NCI-H82 (cell line): ENCODE data around the gene PAK1IP1.
"Not testable (repeated sequence)": the region's sequence is repeated elsewhere in the genome, so short reads cannot be mapped to it uniquely, and the experiment has no call there.

Experiments
- DNase-seq: peaks from one replicate; lab custom pipeline; 2025; lab: John Stamatoyannopoulos, UW

PAK1IP1 gene, protein sequence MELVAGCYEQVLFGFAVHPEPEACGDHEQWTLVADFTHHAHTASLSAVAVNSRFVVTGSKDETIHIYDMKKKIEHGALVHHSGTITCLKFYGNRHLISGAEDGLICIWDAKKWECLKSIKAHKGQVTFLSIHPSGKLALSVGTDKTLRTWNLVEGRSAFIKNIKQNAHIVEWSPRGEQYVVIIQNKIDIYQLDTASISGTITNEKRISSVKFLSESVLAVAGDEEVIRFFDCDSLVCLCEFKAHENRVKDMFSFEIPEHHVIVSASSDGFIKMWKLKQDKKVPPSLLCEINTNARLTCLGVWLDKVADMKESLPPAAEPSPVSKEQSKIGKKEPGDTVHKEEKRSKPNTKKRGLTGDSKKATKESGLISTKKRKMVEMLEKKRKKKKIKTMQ

DNA sequence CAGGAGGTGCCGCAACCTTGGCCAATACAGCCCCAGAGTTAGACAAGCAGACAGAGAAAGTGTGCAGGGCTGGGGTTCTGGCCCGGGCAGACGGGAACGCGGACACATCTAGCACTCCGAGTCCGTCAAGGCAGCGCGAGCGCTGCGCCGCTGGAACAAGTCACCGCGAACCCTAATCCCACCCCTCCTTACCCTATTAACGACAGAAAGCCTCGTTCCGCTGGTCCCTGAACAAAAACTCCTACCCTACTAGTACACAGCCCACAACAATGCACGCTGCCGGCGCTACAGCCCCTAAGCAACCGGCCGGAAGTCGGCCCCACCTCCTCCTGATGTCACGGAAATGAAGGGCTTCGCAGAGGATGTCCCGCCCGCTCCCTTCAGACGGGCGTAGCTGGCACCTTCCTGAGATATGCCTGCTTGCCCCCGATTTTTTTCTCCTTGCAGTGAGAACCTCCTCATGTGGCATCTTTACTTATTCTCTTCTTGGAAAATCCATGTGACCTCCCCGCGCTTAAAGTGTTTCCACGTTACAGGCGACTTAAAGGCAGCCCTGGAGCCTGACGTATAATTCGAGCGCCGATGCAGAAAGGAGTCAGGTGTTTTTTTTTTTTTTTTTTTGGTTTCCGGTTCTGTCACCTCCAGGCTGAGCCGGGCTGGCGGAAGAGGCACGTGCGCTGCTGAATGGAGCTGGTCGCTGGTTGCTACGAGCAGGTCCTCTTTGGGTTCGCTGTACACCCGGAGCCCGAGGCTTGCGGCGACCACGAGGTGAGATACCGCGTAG is at the start of gene PAK1IP1, which contains the start of gene C6orf52:
TSS of gene PAK1IP1 (plus strand) at position 671 of the 784 bp plus-strand sequence. CDS start at position 685, 14 bp downstream.
TSS of gene C6orf52 (minus strand) at position 315 of the 784 bp plus-strand sequence. CDS start 7,066 bp downstream, outside the sequence.
- peak; percentile 97 for DNase-seq

DNA sequence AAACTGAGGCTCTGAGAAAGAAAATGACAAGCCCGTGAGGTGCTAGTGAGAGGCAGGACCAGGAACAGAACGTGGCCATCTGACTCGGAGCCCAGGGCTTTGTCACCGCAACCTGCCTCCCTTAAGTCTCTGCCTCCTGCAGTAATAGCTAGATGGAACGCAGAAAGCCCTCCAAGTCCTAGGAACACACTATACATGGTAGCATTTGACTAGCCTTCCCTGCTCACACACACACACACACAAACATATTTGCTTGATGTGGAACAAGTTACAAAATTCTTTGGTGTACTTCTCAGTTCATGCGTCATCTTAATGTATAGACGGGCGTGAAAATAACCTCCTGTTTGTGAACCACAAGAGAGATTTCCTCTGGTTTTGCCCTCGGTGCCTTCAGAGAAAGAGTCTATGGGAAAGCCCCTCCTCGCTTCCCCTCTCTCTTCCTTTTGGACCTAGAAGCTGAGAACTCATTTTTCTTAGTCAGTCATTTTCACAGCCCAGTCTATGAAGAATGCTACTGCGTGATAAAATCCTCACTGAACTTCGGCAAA is 39.2 kb upstream of the PAK1IP1 start:
- DNase-seq: no peak

DNA sequence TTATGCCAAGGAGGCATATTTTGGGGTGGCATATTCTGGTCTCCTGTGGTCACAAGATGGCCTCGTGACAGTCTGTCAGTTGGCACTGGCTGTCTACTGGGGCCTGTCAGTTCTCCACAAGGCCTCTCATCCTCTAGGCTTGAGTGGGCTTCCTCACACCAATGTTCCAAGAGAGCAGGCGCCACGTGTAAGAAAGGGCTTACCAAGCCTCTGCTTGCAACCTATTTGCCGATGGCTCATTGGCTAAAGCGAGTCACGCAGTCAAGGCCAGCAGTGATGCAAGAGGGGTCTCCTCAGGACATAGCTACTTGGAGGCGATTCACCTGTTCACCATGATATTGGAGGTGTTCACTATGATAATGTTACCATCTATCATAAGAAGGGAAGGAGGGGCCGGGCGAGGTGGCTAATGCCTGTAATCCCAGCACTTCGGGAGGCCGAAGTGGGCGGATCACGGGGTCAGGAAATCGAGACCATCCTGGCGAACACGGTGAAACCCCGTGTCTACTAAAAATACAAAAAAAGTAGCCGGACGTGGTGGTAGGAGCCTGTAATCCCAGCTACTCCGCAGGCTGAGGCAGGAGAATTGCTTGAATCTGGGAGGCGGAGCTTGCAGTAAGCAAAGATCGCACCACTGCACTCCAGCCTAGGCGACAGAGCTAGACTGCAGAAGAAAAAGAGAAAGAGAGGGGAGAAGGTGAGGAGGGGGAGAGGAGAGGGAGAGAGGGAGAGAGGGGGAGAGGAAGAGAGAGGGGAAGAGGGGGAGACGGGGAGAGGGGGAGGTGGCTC is 35.7 kb upstream of the PAK1IP1 start:
- DNase-seq: peak; percentile 60

DNA sequence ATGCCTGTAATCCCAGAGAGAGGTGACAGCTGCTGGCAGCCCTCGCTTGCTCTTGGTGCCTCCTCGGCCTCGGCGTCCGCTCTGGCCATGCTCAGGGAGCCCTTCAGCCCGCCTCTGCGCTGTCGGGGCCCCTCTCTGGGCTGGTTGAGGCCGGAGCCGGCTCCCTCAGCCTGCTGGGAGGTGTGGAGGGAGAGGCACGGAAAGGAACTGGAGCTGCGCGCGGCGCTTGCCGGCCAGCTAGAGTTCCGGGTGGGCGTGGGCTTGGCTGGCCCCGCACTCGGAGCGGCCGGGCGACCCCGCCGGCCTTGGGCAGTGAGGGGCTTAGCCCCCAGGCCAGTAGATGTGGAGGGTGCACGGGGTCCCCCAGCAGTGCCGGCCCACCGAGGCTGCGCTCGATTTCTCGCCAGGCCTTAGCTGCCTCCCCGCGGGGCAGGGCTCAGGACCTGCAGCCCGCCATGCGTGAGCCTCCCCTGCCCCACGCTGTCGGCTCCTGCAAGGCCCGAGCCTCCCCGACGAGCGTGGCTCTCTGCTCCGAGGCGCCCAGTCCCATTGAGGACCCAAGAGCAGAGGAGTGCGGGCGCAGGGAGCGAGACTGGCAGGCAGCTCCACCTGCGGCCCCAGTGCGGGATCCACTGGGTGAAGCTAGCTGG is 34.9 kb upstream of the PAK1IP1 start:
- no peak for DNase-seq

DNA sequence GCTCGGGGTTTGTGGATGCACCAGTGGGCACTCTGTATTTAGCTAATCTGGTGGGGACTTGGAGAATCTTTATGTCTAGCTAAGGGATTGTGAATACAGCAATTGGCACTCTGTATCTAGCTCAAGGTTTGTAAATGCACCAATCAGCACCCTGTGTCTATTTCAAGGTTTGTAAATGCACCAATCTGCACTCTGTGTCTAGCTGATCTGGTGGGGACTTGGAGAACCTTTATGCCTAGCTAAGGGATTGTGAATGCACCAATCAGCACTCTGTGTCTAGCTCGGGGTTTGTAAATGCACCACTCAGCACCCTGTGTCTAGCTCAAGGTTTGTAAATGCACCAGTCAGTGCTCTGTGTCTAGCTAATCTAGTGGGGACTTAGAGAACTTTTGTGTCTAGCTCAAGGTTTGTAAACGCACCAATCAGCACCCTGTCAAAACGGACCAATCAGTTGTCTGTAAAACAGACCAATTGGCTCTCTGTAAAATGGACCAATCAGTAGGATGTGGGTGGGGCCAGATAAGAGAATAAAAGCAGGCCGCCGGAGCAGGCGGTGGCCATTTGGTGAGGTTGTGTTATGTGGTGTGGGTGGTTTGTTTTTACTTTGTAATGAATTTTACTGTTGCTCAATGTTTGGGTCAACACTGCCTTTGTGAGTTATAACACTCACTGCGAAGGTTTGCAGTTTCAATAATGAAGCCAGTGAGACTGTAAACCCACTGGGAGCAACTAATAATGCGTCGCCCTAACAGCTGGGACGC is 34.2 kb upstream of the PAK1IP1 start:
- DNase-seq: not testable (repeated sequence)

DNA sequence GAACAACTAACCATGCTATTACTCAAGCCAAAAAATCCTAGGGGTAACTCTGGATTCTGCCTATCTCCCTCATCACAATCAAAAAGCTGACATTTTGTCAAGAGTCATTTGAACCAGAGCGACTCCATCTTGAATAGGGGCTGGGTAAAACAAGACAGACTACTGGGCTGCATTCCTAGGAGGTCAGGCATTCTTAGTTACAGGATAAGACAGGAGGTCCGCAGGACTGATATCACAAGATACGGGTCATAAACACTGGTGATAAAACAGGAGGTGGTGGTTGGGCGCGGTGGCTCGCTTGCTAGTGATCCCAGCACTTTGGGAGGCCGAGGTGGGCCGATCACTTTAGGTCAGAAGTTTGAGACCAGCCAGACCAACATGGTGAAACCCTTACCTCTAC is 32.6 kb upstream of the PAK1IP1 start:
- DNase-seq: no peak

DNA sequence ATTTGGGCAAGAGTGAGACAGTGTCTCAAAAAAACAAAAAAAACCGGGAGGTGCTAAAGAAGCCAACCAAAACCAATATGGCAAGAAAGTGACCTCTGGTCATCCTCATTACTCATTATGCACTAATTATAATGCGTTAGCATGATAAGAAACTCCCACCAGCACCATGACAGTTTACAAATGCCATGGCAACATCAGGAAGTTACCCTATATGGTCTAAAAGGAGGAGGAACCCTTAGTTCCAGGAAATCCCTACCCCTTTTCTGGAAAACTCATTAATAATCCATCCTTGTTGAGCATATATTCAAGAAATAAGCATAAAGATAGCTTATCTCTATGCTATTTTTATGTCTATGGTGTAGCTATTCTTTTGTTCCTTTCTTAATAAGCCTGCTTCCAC is 32.0 kb upstream of the PAK1IP1 start:
- DNase-seq: no peak

DNA sequence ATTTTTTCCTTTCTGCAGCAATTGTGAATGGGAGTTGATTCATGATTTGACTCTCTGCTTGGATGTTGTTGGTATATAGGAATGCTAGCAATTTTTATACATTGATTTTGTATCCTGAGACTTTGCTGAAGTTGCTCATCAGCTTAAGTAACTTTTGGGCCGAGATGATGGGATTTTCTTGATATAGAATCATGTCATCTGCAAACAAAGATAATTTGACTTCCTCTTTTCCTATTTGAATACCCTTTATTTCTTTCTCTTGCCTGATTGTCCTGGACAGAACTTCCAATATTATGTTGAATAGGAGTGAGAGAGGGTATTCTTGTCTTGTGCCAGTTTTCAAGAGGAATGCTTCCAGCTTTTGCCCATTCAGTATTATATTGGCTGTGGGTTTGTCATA is 29.2 kb upstream of the PAK1IP1 start:
- not testable (repeated sequence) for DNase-seq

DNA sequence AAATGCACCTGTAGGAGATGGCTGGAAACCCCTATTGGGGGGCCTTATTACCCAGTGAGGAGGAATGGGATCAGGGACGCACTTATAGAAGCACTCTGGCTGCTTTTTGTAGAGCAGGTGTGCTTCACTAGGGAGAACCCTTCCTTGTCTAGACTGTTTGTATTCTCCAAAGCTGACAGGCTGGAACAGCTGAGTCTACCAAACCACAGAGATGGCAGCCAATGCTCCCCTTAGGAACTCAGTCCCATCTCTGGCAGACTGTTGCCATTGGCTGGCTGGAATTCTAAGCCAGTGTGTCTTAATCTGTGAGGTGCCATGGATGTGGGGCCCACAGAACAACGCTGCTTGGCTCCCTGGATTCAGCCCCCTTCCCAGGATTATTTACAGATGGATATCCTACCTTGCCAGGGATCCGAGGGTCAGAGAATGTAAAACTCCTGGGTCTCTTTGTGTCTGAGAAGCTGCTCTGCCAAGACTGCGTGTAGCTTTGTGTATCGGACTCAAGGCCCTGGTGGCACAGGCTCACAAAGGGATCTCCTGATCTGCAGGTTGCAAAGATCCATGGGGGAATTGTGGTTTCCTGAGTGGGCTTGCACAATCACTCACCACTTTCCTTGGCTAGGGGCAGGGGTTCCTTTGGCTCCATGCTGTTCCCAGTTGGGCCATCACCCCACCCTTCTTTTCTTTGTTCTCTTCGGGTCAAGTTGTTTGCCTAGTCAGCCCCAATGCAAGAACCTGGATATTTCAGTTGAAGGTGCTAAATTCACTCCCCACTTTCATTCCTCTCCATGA is 26.4 kb upstream of the PAK1IP1 start:
- DNase-seq: no peak

DNA sequence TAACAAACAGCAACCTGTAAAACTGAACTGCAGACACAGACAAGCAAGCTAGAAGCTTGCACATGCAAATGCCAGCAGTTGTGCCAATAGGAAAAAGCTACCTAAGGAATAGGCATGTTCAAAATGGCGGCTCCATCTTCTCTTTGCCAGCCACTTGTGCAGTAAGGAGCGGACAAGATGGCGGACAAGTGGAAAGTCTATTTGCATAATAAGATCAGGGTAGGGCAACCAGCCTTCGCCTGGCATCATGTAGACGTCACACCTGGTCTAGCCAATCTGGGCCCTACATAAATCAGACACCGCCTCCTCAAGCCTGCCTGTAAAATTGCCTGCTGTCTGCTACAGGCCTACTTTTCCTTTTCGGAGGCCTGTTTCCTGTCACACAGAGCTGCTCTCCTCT is 18.4 kb upstream of the PAK1IP1 start:
- peak; percentile 25 for DNase-seq

DNA sequence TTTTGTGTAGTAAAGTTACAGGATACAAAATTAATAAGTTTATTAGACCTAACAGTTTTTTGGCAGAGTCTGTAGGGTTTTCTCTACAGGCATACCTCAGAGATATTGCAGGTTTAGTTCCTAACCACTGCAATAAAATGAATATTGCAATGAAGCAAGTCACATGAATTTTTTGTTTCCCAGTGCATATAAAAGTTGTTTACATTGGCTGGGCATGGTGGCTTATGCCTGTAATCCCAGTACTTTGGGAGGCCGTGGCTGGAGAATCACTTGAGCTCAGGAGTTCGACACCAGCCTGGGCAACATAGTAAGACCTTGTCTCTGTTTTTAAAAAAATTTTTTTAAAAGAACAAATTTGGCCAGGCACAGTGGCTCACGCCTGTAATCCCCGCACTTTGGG is 16.3 kb upstream of the PAK1IP1 start:
- DNase-seq: no peak

DNA sequence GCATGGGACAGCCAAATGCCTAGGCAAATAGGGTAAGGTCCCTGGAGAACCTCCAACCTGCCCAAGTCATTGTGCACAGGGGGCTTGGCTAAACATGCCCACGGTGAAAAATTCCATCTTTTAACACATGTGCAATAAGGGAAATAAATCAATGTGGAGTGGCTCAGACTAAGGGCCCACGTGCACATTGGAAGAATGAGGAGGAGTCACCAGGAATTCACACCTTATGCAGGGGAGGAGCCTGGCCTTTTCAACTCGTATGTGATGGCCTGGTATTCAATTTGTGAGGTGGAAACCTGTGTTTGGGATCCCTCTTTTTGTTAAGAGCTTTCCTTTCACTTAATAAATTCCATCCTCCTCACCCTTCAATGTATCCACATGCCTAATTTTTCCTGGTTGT is 13.0 kb upstream of the PAK1IP1 start:
- no peak for DNase-seq

DNA sequence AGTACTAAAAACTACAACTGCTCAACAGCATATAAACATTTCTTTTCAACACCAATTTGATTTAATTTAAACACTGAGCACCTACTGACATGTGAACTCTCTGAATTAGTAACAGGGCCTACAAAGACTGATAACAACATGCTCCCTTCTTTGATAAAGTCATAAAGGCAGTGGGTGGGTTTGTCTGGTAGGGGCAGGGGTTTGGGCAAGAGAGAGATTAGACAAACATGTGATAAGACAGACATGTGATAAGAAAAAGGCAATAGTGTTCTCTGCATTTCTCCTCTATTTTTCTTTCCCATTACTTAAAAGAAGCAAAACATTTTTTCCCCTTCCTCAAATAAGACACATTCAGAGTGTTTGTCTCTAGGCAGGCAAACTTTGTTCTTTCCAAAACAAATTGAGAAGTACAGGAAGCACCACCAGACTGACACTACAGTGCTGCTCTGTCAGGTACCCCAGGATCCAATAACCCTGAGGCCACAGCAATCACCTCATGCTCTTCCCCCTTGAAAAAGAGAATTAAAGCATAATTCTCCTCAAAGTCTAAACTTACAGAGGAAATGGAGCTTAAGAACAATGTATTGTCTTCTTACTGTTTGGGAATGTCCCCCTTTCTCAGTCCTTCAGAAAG is 12.3 kb upstream of the PAK1IP1 start:
- DNase-seq: no peak

DNA sequence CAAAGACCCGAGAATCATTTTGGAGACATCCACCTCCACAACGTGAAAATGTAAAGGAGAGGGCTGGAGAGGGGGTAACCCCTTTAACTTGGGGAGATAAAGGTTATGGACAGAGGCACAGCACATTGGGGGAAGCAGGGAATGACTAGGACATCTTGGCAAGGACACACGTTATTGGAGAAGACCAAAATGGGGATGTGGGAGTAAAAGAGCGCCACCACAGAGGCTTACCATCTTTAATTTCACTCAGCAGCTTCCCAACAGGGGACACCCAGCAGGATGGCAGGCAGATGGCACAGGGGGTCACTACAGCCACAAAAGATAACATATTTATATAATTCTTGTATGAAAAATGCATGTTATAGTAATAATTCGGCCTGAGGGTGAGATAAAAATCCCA is 10.2 kb upstream of the PAK1IP1 start:
- no peak for DNase-seq

DNA sequence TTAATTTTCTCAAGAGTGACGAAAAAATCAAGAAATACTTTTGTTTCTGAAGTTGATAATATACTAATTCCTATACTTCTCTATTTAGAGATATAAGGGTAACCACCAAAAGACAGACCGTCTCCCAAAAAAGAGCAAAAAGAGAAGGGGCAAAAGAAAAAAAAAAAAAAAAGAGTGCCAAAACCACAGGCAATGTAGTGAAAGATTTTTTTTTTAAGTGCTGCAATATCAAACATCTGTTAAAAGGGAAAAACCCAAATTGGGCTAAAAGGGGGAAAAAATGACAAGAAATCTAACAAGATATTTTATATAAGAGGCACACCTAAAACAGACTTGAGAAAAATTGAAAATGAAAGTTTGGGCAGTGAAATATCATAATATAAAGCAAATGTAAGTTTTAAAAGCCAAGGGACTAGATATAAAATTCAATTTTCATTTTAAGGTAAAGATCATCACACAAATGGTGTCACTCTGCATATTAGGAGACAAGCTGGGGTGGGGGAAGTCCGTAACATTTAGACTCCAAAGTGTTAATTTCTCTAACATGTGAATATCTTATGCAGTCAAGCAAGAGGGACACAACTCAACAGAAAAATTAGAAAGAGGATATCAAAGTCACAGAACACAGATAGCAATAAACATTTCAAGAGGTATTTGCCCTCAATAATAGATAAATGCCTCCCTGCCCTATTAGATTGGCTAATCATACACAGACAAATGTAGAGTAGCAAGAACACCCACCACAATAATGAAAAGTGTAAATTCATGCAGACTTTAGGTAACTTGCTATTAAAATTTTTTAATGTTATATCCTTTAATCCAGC is 9.5 kb upstream of the PAK1IP1 start:
- DNase-seq: no peak

DNA sequence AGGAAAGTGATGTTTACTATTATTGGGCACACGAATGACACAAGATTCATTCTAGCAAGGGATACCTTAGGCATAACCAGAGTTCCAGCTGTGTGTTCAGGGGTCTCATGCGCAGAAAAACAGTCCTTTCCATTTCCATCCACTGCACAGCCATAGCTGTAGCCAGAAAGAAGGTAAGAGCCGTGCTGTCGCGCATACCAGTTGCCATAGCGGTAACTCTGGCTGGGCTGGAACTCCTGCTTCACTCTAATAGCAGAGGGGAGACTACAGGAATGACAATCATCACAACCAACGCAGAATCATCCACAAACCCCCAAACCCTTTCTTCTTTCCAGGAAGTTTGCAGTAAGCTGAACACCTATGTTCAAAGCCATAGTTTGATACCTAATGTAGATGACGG is 7.9 kb upstream of the PAK1IP1 start:
- no peak for DNase-seq

DNA sequence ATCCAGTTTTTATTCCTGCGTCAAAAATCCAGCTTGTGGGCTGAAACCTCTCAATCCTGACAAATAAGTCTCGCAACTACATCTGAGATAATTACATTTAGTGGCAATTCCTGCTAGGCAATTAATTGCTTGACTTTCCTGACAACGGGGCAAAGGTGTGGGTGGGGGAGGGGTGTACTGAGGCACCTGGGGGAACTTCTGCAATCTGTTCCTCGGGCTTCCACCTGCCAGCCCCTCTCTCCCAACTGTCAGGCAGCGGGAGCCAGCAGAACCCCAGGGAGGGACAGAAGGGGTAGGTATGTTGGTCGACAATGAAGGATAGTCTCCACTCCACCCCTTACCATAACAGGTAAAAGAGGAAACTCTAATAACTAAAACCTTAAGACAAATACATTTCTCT is 7.2 kb upstream of the PAK1IP1 start:
- no peak for DNase-seq

DNA sequence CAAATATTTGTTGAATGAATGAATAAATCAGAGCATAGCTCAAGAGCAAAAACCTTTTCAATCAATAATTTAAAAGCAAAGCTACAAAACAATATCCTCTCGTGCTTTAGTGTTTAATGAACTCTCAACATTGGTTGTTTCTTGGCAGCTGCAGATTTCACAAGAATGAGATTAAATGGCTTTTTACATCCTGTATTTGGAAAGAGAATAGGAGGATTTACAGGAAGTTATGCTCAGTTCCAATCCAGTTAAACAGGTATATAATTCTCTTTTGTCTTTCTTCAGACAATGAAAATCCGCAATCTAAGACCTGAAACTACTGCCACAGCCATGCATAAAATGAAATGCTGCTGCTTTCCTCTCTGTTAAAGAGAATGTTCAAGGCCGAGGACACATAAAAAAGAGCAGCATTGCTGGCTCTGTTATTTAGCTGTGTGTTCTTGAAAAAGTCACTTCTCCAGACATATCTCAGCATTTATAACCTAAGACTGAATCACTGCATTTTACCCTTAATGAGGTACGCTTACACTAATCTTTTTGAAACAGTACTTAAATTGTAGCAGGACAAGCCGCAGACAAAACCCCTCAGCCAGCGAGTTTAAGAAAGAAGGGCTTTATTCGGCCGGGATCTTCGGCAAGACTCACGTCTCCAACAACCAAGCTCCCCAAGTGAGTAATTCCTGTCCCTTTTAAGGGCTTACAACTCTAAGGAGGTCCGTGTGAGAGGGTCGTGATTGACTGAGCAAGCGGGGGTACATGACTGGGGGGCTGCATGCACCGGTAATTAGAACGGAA is 3.9 kb upstream of the PAK1IP1 start:
- DNase-seq: no peak
